B cell (primary cell): Measurements from ENCODE around the gene MVK. TPM values are rescaled to one million over a fixed set of nuclear protein-coding genes. Genes with fewer than 3 reads are reported as not detected.

ENCODE experiments used
- ATAC-seq: fragments of 200-7000 bp; cut with Tn5 transposase; one replicate; pipeline ENCODE4 v1.10.0; 2021; ENCODE audit warnings: low read depth, mild to moderate bottlenecking, moderate number of reproducible peaks, moderate library complexity
- CTCF ChIA-PET: fragments of 350-600 bp; sonication (Branson Sonifier 250); formaldehyde crosslinking; loops from one replicate; lab custom pipeline; 2021; ENCODE audit warnings: antibody characterized with exemption, inconsistent platforms; lab: Charles Lee
- POLR2A ChIA-PET: fragments of 350-600 bp; sonication (Branson Sonifier 250); formaldehyde crosslinking; loops from one replicate; lab custom pipeline; 2021; ENCODE audit warnings: antibody characterized with exemption; lab: Charles Lee
- DNase-seq: peaks from one replicate; pipeline ENCODE4 v3.0.0; 2013
- H2AFZ ChIP-seq: 2 replicates; pipeline ENCODE4 v1.6.1; 2012; ENCODE audit warnings: mild to moderate bottlenecking, low read depth, low read length; ENCODE audit not compliant: insufficient read depth, poor library complexity, severe bottlenecking
- H3K27ac ChIP-seq, 2 donors: 1 replicate in 1 of 2; 2 replicates in 1 of 2; pipeline ENCODE4 v1.5.1; 2012 to 2013; ENCODE audit warnings: low read length in 2 of 2, mild to moderate bottlenecking in 2 of 2, moderate library complexity in 1 of 2
- H3K27me3 ChIP-seq, 4 experiments: fragments of 200-600 bp in 1 of 4; sonication (generic) in 1 of 4; replicated peaks in 1 of 4; 1 replicate in 2 of 4; 2 replicates in 2 of 4; pipeline versions ENCODE4 v1.6.1 to v1.7.0; 2013 to 2016; ENCODE audit warnings: low read length in 3 of 4, mild to moderate bottlenecking in 2 of 4, mixed read lengths in 1 of 4, moderate library complexity in 1 of 4; ENCODE audit not compliant: insufficient read depth in 4 of 4, control insufficient read depth in 3 of 4; ENCODE audit errors: control extremely low read depth in 1 of 4
- H3K36me3 ChIP-seq, 2 experiments: replicated peaks in 1 of 2; 1 replicate in 1 of 2; 2 replicates in 1 of 2; pipeline versions ENCODE4 v1.6.1 to v1.7.1; 2013; ENCODE audit warnings: low read length in 1 of 2; ENCODE audit not compliant: insufficient read depth in 2 of 2, control insufficient read depth in 1 of 2; ENCODE audit errors: control extremely low read depth in 1 of 2, extremely low read depth in 1 of 2
- H3K4me1 ChIP-seq, 2 donors: fragments of 200-600 bp in 1 of 2; sonication (generic) in 1 of 2; 1 replicate in 1 of 2; 2 replicates in 1 of 2; pipeline versions ENCODE4 v1.5.1 to v1.6.1; 2013 to 2017; ENCODE audit warnings: low read length in 2 of 2; ENCODE audit not compliant: control insufficient read depth in 2 of 2, insufficient read depth in 2 of 2
- H3K4me2 ChIP-seq: replicated peaks from 2 replicates; pipeline ENCODE3; 2012; ENCODE audit warnings: mild to moderate bottlenecking, low read depth, low read length; ENCODE audit not compliant: poor library complexity, severe bottlenecking
- H3K4me3 ChIP-seq, 5 experiments: fragments of 200-600 bp in 1 of 5; sonication (generic) in 1 of 5; 1 replicate in 3 of 5; 2 replicates in 2 of 5; pipeline versions ENCODE4 v1.5.1 to v1.7.0; 2011 to 2016; ENCODE audit warnings: low read length in 4 of 5, mild to moderate bottlenecking in 4 of 5, low read depth in 2 of 5, control low read depth in 1 of 5, moderate library complexity in 1 of 5; ENCODE audit not compliant: insufficient read depth in 1 of 5; ENCODE audit errors: control extremely low read depth in 1 of 5, extremely low read depth in 1 of 5
- H3K79me2 ChIP-seq: fragments of 200-600 bp; sonication (generic); one replicate; pipeline ENCODE4 v1.6.0; 2016; ENCODE audit warnings: low read length; ENCODE audit not compliant: control insufficient read depth, insufficient read depth
- H3K9ac ChIP-seq: fragments of 200-600 bp; sonication (generic); 2 replicates; pipeline ENCODE4 v1.6.1; 2017; ENCODE audit warnings: mild to moderate bottlenecking, low read length, moderate library complexity
- H3K9me3 ChIP-seq, 3 donors: one replicate each; pipeline versions ENCODE4 v1.6.1 to v1.7.1; 2013; ENCODE audit warnings: low read length in 2 of 3; ENCODE audit not compliant: control insufficient read depth in 2 of 3, insufficient read depth in 1 of 3; ENCODE audit errors: control extremely low read depth in 1 of 3
- H4K20me1 ChIP-seq: 2 replicates; pipeline ENCODE4 v1.6.0; 2012; ENCODE audit warnings: mild to moderate bottlenecking, low read length; ENCODE audit not compliant: insufficient read depth, control insufficient read depth, poor library complexity, severe bottlenecking
- H3K27ac Mint-ChIP-seq: one replicate; pipeline ENCODE4 v1.8.0; 2021; ENCODE audit warnings: mixed read lengths
- H3K27me3 Mint-ChIP-seq: one replicate; pipeline ENCODE4 v1.8.0; 2021; ENCODE audit warnings: mixed read lengths
- H3K4me1 Mint-ChIP-seq: one replicate; pipeline ENCODE4 v1.8.0; 2021; ENCODE audit warnings: mixed read lengths
- H3K4me3 Mint-ChIP-seq: one replicate; pipeline ENCODE4 v1.8.0; 2021; ENCODE audit warnings: mixed read lengths
- H3K9me3 Mint-ChIP-seq: one replicate; pipeline ENCODE4 v1.8.0; 2022; ENCODE audit warnings: mixed read lengths; ENCODE audit not compliant: insufficient read depth
- CTCF ChIP-seq: fragments of 200-600 bp; IDR thresholded peaks from one replicate; pipeline ENCODE4 v1.8.0; 2022; ENCODE audit warnings: antibody characterized with exemption, mild to moderate bottlenecking
- EZH2 ChIP-seq: IDR thresholded peaks from 2 replicates; pipeline ENCODE4 v1.6.1; 2012; ENCODE audit warnings: borderline replicate concordance, low read depth, mild to moderate bottlenecking, moderate library complexity, low read length; ENCODE audit not compliant: insufficient read depth, poor library complexity, severe bottlenecking
- WGBS: methylation state at CpG from one replicate; pipeline ENCODE4 v1.1.5; 2013; ENCODE audit warnings: missing lambda C conversion rate; ENCODE audit not compliant: insufficient coverage; 5-methylcytosine and 5-hydroxymethylcytosine counted together
- intact Hi-C: fragments of 100-400 bp; cut with micrococcal nuclease; formaldehyde crosslinking; loops from one replicate; pipeline ENCODE4 v1.10.0; 2022
- polyA plus RNA-seq: library from polyadenylated mRNA; depleted of rRNA; stranded (reverse); fragments of >200 nt; gene quantifications from 2 replicates; pipeline ENCODE4 v1.2.3, GENCODE V29; 2012
- total RNA-seq, 2 donors: library from RNA; stranded (reverse); fragments of 120-200 nt in 1 of 2; gene quantifications; 1 replicate in 1 of 2; 2 replicates in 1 of 2; pipeline versions ENCODE4 v1.2.3 to v1.2.4, GENCODE V29; 2013 to 2022

Gene MVK
- total and polyA plus RNA-seq, 2 donors (not counting 1 experiment from before 2014, with no cell fraction given) = 12.1 to 12.5 TPM

GRCh38 chr12:109610523-109610922 lies 36.9 kb downstream of the MVK start:
- Mint-ChIP-seq H3K27ac (no peak overlapping the region), H3K4me3 (no peak overlapping the region), H3K27me3 (peaks cover 48% of the 10 kb centered on the region), H3K4me1 (no peaks in the 10 kb centered on the region), H3K9me3 (no peaks in the 10 kb centered on the region)
- DNase-seq = no peak
- ATAC-seq = no peak
- WGBS = 88% methylated on average over 1 of the region's 4 CpGs
- no peak overlapping the region for H2AFZ ChIP-seq
- H3K9me3 ChIP-seq = peaks cover 0 to 4% (median 0%) of the 10 kb centered on the region in 3 donors
- no peaks in the 10 kb centered on the region for H3K4me1 ChIP-seq
- no peaks in the 10 kb centered on the region for H3K36me3 ChIP-seq
- intact Hi-C loops = no loop called here
- H3K27me3 ChIP-seq = peaks cover 0 to 19% (median 3%) of the 10 kb centered on the region in 4 experiments
- H4K20me1 ChIP-seq = no peaks in the 10 kb centered on the region
- no peak overlapping the region for H3K27ac ChIP-seq
- no peak overlapping the region for H3K9ac ChIP-seq
- ChIA-PET CTCF (no interaction called here), POLR2A (no interaction called here)
- TF ChIP-seq CTCF = no peak
- TF ChIP-seq EZH2 = no peak
- H3K4me2 ChIP-seq = no peak overlapping the region
- no peak overlapping the region for H3K4me3 ChIP-seq
- no peaks in the 10 kb centered on the region for H3K79me2 ChIP-seq

GRCh38 chr12:109611223-109611622 lies 37.6 kb downstream of the MVK start:
- intact Hi-C loops = no loop called here
- Mint-ChIP-seq H3K9me3 (no peaks in the 10 kb centered on the region), H3K27me3 (peaks cover 52% of the 10 kb centered on the region), H3K4me3 (no peak overlapping the region), H3K4me1 (no peaks in the 10 kb centered on the region), H3K27ac (no peak overlapping the region)
- no peaks in the 10 kb centered on the region for H4K20me1 ChIP-seq
- ATAC-seq = no peak
- H3K36me3 ChIP-seq = no peaks in the 10 kb centered on the region
- H3K9me3 ChIP-seq = peaks cover 0 to 4% (median 0%) of the 10 kb centered on the region in 3 donors
- POLR2A ChIA-PET = no interaction called here
- H2AFZ ChIP-seq = no peak overlapping the region
- no peak overlapping the region for H3K9ac ChIP-seq
- H3K27me3 ChIP-seq = peaks cover 0 to 23% (median 3%) of the 10 kb centered on the region in 4 experiments
- no peak for DNase-seq
- CTCF ChIA-PET = no interaction called here
- no peaks in the 10 kb centered on the region for H3K4me1 ChIP-seq
- H3K27ac ChIP-seq = no peak overlapping the region
- 76% methylated on average over 3 of the region's 10 CpGs for WGBS
- no peak for TF ChIP-seq CTCF
- TF ChIP-seq EZH2 = no peak
- H3K4me3 ChIP-seq = no peak overlapping the region
- H3K4me2 ChIP-seq = no peak overlapping the region
- H3K79me2 ChIP-seq = no peaks in the 10 kb centered on the region
